HFFc6 (cell line): Measurements from ENCODE around the gene ATP6V0A4. TPM values are rescaled to one million over a fixed set of nuclear protein-coding genes. Genes with fewer than 3 reads are reported as not detected.

Experiments used
- DNase-seq: peaks from one replicate; pipeline ENCODE4 v3.0.0-alpha.2; 2018
- H3K27ac Mint-ChIP-seq: 2 replicates; pipeline ENCODE4 v1.8.0; 2020; ENCODE audit warnings: mild to moderate bottlenecking, mixed read lengths
- H3K27me3 Mint-ChIP-seq: 2 replicates; pipeline ENCODE4 v1.8.0; 2021; ENCODE audit warnings: mild to moderate bottlenecking, moderate library complexity, mixed read lengths; ENCODE audit not compliant: insufficient read depth
- H3K36me3 Mint-ChIP-seq: 2 replicates; pipeline ENCODE4 v1.8.0; 2021; ENCODE audit warnings: low read depth, mixed read lengths
- H3K4me1 Mint-ChIP-seq: 2 replicates; pipeline ENCODE4 v1.8.0; 2020; ENCODE audit warnings: low read depth, mixed read lengths
- H3K4me3 Mint-ChIP-seq: 2 replicates; pipeline ENCODE4 v1.8.0; 2020; ENCODE audit warnings: mild to moderate bottlenecking, moderate library complexity, mixed read lengths
- H3K9me3 Mint-ChIP-seq: 2 replicates; pipeline ENCODE4 v1.8.0; 2020; ENCODE audit warnings: mild to moderate bottlenecking, mixed read lengths
- total RNA-seq, 6 experiments: library from RNA; stranded (reverse); fragmentation: NEBNext Ultra II Directional; extraction: Animal tissue kit (Norgen Biotek cat#: 25700); gene quantifications; 2 replicates in 1 of 6; 3 replicates in 5 of 6; pipeline ENCODE4 v1.2.3, GENCODE V29; 2021
- TF ChIP-seq, protein P1 (sequence below): fragments of 200-600 bp; sonication (generic); IDR thresholded peaks from 2 replicates; pipeline ENCODE4 v1.5.0; 2021; ENCODE audit warnings: antibody characterized with exemption, mild to moderate bottlenecking

The ATP6V0A4 gene
- total RNA-seq, 6 experiments from 2014 or later: 0.35 to 1.1 (median 0.60) TPM

DNA sequence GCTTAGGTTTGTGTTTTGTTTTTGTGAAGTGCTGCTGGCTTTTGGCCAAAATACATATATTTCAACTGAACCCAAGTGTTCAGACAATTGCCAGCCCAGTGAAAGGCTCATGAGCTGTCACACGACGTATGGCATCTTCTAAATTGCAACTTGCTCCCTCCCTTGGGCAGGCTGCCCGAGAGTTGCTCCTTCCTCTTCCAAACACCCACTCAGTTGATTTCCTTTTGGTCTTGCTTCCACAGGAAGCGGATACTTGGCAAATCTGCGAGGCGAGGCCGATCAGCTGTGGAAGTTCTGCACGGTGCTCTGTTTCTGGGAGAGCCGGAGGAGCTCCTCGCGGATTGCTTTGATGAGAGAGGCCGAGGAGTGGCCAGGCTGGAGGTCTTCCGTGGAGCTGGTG lies 39.6 kb upstream of the ATP6V0A4 start:
- H3K27me3 Mint-ChIP-seq: no peaks in the 10 kb centered on the region
- no peaks in the 10 kb centered on the region for H3K9me3 Mint-ChIP-seq
- H3K4me1 Mint-ChIP-seq: no peaks in the 10 kb centered on the region
- no peaks in the 10 kb centered on the region; the same call in none of the 2 replicates for H3K36me3 Mint-ChIP-seq
- TF ChIP-seq, protein P1, sequence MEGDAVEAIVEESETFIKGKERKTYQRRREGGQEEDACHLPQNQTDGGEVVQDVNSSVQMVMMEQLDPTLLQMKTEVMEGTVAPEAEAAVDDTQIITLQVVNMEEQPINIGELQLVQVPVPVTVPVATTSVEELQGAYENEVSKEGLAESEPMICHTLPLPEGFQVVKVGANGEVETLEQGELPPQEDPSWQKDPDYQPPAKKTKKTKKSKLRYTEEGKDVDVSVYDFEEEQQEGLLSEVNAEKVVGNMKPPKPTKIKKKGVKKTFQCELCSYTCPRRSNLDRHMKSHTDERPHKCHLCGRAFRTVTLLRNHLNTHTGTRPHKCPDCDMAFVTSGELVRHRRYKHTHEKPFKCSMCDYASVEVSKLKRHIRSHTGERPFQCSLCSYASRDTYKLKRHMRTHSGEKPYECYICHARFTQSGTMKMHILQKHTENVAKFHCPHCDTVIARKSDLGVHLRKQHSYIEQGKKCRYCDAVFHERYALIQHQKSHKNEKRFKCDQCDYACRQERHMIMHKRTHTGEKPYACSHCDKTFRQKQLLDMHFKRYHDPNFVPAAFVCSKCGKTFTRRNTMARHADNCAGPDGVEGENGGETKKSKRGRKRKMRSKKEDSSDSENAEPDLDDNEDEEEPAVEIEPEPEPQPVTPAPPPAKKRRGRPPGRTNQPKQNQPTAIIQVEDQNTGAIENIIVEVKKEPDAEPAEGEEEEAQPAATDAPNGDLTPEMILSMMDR: no peak
- DNase-seq: no peak
- no peak overlapping the region for H3K27ac Mint-ChIP-seq
- no peak overlapping the region for H3K4me3 Mint-ChIP-seq

GRCh38 chr7:138835087-138835486 lies 37.1 kb upstream of the ATP6V0A4 start:
- no peaks in the 10 kb centered on the region for H3K9me3 Mint-ChIP-seq
- TF ChIP-seq, protein P1: peak; percentile 19; the same call in 1 of the 2 replicates
- no peak for DNase-seq
- no peak overlapping the region for H3K27ac Mint-ChIP-seq
- H3K36me3 Mint-ChIP-seq: no peaks in the 10 kb centered on the region; the same call in 1 of the 2 replicates
- no peaks in the 10 kb centered on the region for H3K4me1 Mint-ChIP-seq
- H3K4me3 Mint-ChIP-seq: no peak overlapping the region
- no peaks in the 10 kb centered on the region for H3K27me3 Mint-ChIP-seq

GRCh38 chr7:138834583-138834982 lies 36.6 kb upstream of the ATP6V0A4 start:
- no peak overlapping the region for H3K4me3 Mint-ChIP-seq
- H3K36me3 Mint-ChIP-seq: no peaks in the 10 kb centered on the region; the same call in 1 of the 2 replicates
- no peaks in the 10 kb centered on the region for H3K27me3 Mint-ChIP-seq
- no peak for DNase-seq
- no peak overlapping the region for H3K27ac Mint-ChIP-seq
- TF ChIP-seq, protein P1: no peak
- no peaks in the 10 kb centered on the region for H3K4me1 Mint-ChIP-seq
- no peaks in the 10 kb centered on the region for H3K9me3 Mint-ChIP-seq

- no peaks in the 10 kb centered on the region; the same call in 1 of the 2 replicates for H3K36me3 Mint-ChIP-seq
- TF ChIP-seq, protein P1: no peak
- H3K27me3 Mint-ChIP-seq: no peaks in the 10 kb centered on the region; the same call in 1 of the 2 replicates
- no peak overlapping the region for H3K4me3 Mint-ChIP-seq
- H3K9me3 Mint-ChIP-seq: no peaks in the 10 kb centered on the region
- H3K27ac Mint-ChIP-seq: no peak overlapping the region
- DNase-seq: no peak
- no peaks in the 10 kb centered on the region for H3K4me1 Mint-ChIP-seq
Observed at GRCh38 chr7:138833596-138833995, 35.6 kb upstream of the ATP6V0A4 start.

- no peak overlapping the region for H3K4me3 Mint-ChIP-seq
- no peaks in the 10 kb centered on the region for H3K4me1 Mint-ChIP-seq
- no peaks in the 10 kb centered on the region for H3K9me3 Mint-ChIP-seq
- no peak overlapping the region for H3K27ac Mint-ChIP-seq
- no peaks in the 10 kb centered on the region; the same call in none of the 2 replicates for H3K27me3 Mint-ChIP-seq
- TF ChIP-seq, protein P1: no peak
- no peak for DNase-seq
- H3K36me3 Mint-ChIP-seq: no peaks in the 10 kb centered on the region; the same call in 1 of the 2 replicates
Observed at GRCh38 chr7:138832966-138833365, 35.0 kb upstream of the ATP6V0A4 start.

DNA sequence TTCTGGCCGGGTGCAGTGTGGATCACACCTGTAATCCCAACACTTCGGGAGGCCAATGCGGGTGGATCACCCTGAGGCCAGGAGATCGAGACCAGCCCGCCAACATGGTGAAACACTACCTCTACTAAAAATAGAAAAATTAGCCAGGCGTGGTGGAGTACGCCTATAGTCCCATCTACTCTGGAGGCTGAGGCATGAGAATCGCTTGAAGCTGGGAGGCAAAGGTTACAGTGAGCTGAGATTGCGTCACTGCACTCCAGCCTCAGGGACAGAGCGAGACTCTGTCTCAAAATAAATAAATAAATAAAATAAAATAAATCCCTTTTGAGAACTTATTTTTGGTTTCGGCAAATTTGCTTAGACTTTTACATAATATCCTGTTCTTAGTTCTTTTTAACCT lies 31.3 kb upstream of the ATP6V0A4 start:
- H3K27ac Mint-ChIP-seq: no peak overlapping the region
- DNase-seq: no peak
- no peaks in the 10 kb centered on the region for H3K4me1 Mint-ChIP-seq
- TF ChIP-seq, protein P1: no peak
- H3K9me3 Mint-ChIP-seq: peaks cover 4% of the 10 kb centered on the region; the same call in 1 of the 2 replicates
- no peak overlapping the region for H3K4me3 Mint-ChIP-seq
- H3K27me3 Mint-ChIP-seq: peaks cover 6% of the 10 kb centered on the region
- H3K36me3 Mint-ChIP-seq: no peaks in the 10 kb centered on the region; the same call in 1 of the 2 replicates
